GM13976 (cell line): ENCODE data around the gene LARP4B.

Experiments used
- DNase-seq: peaks from one replicate; pipeline ENCODE4 v3.0.0; 2012; ENCODE audit warnings: low spot score
- CTCF ChIP-seq: IDR thresholded peaks from 2 replicates; pipeline ENCODE4 v1.5.1; 2012; ENCODE audit warnings: borderline replicate concordance, mild to moderate bottlenecking; ENCODE audit not compliant: insufficient read depth; ENCODE audit errors: extremely low read depth, missing control alignments, control extremely low read depth
- in situ Hi-C: fragments of 300-500 bp; cut with MboI; formaldehyde crosslinking; loops from one replicate; pipeline ENCODE4 v1.12.0; 2022; ENCODE audit warnings: low sequenced_read_pairs, mixed read lengths, inconsistent platforms; ENCODE audit not compliant: unreplicated experiment

LARP4B gene

DNA sequence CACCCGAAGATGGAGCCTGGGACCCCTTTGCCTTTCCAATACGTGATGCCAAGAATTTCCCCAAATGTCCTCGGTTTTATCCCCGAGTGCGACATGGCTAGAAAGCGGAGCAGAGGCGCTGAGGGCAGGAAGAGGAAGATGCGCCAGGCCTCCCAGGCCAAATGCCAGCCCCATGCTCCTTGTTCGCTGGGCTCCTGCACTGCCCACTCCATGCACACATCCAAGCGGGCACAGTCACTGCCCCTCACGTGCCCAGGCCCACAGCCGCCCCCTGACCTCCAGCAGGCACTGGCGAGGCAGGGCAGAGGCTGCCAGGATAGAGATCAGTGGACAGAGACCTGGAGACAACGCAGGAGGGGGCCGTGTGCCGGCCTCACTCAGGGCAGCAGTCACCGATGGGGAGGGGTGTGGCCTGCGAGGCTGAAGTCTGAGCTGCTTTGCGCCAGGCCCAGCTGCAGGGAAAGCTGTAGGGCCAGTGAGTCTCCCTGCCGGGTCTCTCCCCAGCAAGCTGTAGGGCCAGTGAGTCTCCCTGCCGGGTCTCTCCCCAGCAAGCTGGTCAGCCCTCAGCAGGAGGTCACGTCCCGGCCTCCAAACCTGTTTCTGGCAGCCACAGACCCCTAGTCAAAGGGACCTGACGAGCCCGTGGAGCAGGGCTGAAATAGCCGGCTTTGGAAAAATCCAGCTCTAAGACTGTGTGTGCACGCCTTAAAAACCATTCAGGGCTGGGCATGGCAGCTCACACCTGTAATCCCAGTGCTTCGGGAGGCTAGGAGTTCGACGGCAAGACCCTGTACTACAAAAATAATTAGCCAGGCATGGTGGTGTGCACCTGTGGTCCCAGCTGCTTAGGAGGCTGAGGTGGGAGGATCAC, 141.4 kb downstream of the LARP4B start:
- no peak for DNase-seq
- TF ChIP-seq CTCF, result no peak
- in situ Hi-C loops, result loop anchor here (25.0 kb wide), 1 partner anchor 278 kb away; no protein-coding TSS in a partner anchor

DNA sequence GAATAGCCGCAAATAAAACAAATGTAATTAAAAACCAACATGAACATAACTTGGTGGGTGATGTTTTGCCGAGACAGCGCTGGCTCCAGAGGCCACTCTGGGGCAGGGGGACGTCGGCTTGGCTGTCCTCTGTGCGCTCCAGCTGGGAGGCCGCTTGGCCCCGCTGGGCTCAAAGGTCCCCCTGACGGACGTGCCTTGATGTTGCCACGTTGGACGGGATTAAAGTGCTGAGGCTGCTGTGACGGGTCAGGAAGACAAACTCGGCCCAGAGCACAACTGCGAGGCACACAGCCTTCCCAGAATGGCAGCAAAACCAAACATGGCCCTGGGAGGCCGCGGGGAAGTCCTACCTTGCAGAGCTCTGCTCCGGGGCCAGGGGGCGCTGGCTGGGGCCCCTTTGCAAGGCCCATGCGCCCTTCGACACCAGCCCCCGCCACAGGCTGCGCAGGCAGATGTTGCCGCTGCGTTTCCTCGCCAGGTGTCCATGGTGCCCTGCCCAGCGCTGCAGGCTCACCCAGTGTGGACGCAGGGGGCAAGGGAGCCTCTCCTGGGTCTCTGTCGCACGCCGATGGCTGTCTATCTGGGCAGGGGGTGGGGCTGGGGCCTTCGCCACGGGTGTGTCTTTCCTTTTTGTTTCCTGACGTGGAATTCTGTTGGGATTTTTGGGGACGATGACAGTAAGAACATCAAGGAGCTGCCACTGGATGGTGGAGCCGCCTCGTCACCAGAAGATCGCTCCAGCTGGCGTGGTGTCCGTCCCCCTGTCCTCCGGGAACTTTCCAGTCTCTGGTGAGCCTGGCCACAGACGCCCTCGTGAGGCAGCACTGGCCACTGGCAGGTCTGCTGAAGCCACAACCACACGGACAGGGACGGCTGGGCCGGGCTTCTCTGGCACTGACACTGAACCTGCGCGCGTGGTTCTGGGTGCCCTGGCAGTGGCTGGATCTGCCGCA, 142.4 kb downstream of the LARP4B start:
- DNase-seq, result peak; percentile 80
- in situ Hi-C loops, result loop anchor here (25.0 kb wide), 1 partner anchor 277 kb away; no protein-coding TSS in a partner anchor
- TF ChIP-seq CTCF, result no peak

DNA sequence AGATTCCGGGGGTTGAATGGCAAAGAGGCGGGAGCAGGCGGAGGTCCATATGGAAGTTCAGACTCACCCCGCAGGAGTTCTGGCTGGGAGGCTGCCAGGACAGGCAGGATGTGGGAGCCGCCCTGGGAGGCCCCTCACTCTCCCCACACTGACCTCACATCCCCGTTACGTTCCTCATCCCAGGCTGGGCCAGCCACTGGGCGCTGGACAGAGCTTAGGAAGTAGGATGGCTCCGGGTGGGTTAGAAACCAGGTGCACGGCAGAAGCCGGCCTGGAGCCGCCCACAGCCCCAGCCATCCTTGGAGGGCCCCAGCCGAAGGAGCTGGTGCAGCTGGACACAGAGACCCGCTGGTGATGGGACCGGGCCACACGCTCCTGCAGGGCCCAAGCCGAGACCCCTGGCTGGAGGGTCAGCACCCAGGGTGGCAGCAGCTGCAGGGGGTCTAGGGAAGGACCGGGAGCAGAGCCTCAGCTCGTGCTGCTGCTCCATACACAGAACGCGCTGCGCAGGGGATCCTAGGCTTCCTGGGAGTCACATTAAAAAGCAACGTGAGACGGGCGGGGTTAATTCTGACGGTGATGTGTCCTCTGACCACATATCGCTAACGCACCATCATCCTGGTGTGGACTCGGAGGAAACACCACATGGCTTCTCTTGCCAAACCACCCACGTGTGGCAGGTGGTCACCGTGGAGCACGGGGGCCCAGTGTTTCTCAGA, 143.4 kb downstream of the LARP4B start:
- TF ChIP-seq CTCF, result no peak
- DNase-seq, result no peak
- in situ Hi-C loops, result loop anchor here (25.0 kb wide), 1 partner anchor 276 kb away; no protein-coding TSS in a partner anchor

- peak; percentile 20 for DNase-seq
- no peak for TF ChIP-seq CTCF
- in situ Hi-C loops, result loop anchor here (25.0 kb wide), 1 partner anchor 275 kb away; no protein-coding TSS in a partner anchor
Measured at GRCh38 chr10:786633-787474, 144.7 kb downstream of the LARP4B start.

DNA sequence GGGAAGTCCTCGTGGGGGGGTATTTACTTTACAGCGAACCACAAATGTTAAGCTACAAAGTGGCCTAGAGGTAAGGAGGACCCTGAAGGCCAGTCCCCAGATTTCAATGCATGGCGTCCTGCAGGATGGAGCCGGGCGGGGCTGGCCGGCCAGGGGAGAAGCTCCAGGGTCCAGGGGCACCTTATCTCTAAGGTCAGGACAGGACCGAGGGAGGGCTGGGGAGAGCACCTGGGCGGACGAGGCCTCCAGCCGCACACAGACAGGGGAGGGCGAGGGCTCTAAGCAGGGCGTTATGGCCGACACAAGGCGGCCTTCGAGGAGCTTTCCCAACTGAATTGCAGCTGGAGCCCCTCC, 145.7 kb downstream of the LARP4B start:
- in situ Hi-C loops, result loop anchor here (25.0 kb wide), 1 partner anchor 274 kb away; no protein-coding TSS in a partner anchor
- no peak for TF ChIP-seq CTCF
- DNase-seq, result no peak
